HG03045 (cell line): ENCODE results near the gene C4orf50.
"Not testable (repeated sequence)": the region's sequence is repeated elsewhere in the genome, so short reads cannot be mapped to it uniquely, and the experiment has no call there.

Source experiments
- ATAC-seq: cut with Tn5 transposase; IDR thresholded peaks from one replicate; pipeline ENCODE4 v1.9.1; 2021; ENCODE audit warnings: mild to moderate bottlenecking, moderate library complexity; ENCODE audit not compliant: unreplicated experiment

C4orf50 gene

DNA sequence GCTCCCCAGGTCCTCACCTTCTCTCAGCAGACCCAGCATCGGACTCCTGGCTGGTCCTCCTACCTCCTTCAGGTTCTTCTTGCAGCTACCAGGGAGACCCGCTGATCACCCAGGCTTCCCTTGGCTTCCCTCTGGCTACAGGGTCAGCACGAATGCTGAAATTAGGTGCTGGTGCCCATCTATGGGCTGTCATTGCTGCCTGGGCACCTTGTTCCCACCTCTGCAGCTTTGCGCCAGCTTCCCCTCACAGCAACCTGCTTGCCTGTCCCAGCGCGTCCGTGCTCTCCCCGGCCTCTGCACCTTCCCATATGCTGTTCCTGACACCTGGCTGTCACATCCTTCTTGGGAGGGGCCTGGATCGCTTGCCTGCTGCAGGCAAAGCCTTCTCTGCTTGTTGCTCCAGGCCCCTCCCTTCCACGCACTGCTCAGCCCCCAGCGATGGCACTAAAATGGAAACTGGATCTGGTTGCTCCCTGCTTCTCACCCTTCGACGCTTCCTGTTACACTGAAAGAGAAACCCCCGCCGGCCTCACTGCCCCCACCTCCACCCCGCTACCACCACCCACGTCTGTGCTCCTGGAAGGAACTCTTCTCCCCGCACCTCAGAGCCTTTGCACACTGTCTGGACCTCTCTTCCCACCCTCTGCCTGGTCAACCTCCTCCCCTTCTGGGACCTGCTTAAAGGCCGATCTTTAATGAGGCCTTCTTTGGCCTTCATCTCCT is 22.2 kb downstream of the C4orf50 start:
- no peak for ATAC-seq

DNA sequence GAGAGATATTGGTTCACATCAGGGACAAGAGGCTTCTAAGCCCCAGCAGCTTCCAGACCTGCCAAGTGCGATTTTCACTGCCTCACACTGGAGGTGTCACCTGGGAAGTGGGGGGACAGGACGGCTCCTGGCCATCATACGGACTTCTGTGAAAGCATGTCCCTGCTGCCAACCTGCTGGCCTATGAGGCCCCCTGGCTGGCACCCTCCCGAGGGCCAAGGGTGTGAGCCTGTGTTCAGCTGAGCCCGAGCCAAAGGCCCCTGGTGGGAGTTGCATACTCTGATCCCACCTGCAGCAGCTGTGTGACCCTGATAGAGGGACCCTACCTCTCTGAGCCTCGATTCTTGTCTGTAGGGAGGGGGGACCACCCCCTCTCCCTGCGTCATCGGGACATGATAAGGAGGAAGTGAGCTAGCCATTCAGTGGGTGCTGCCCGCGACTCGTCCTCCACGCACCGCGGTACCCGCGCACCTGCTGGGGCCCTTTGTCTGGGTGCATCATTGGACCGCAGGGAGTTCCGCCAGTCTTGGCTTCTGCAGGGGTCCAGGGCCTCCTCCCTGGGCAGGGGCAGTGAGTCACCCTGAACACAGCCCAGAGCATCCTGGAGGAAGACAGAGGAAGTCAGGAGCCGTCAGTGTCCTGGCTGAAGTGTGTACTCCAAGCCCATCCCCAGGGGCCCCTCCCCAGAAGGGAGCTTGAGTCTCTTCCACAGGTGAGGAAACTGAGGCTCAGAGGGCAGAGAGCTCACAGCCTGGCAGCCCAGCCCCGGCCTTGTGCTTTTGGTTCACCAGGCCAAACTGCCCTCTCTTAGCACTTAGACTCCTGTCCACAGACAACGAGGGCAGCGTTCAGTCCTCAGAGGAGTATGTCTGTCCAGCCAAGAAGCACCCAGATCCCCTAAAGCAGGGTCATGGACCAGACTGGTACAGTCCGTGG is 24.1 kb downstream of the C4orf50 start:
- no peak for ATAC-seq

DNA sequence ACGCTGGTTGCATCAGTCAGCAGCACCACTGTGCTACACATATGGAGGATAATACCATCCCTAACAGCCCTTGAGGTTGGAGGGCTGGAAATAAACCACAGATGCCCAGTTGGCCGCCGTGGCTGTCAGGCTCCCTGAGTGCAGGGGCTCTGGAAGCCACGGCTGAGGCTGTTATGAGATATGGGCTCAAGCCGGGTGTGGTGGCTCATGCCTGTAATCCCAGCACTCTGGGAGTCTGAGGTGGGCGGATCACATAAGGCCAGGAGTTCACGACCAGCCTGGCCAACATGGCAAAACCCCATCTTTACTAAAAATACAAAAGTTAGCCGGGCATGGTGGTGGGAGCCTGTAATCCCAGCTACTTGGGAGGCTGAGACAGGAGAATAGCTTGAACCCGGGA is 24.9 kb downstream of the C4orf50 start:
- not testable (repeated sequence) for ATAC-seq

DNA sequence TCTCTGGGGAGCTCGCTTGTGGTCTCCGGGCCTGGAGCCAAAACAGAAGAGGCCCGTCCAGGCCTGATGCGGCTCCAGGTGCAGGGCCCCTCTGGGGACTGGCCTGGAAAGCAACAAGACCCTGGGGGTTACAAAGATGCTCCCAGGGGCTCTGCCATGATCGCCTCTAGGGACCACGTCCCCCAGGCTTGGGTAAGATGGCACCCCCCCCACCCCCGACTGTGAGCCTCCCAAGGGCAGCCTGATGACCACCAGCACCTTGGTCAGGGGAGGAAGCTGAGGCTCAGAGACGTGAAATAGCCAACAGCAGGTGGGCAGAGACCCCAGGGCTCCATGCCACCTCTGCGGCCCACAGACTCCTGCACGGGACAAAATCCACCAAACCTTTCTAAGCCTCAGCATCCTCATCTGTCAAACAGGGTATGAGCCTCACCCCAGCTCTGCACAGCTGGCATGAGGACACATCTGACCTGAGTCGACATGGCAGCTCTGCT is 25.4 kb downstream of the C4orf50 start:
- ATAC-seq = no peak

DNA sequence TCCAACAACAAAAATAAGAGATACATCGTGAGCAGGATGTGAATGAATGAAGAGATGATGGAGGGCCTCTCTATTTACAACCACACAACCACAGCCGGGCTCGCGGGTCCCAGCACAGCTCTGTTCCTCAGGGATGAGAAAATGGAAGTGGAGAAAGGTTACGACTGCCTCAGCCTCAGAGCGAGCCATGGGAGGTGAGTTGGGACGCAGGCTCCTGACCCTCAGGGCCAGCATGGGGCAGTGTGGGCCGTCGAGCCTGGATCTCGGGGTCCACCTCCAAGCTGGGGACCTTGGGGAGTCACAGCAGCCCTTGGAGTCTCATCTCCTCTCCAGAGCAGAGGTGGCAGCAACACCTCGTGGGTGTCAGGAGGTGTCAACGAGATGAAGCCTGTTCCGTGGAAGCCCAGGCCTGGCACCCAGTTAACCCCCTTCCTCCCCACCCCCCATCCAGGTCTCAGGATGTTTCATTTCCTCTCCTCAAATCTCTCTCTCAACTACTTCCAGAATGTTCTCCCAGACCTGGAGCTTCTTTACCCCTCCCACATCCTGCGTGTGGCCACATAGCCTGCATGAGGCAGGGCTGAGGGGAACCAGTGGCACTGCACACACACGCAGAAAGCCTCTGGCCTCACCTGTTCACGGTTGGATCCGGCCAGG is 25.9 kb downstream of the C4orf50 start:
- no peak for ATAC-seq

DNA sequence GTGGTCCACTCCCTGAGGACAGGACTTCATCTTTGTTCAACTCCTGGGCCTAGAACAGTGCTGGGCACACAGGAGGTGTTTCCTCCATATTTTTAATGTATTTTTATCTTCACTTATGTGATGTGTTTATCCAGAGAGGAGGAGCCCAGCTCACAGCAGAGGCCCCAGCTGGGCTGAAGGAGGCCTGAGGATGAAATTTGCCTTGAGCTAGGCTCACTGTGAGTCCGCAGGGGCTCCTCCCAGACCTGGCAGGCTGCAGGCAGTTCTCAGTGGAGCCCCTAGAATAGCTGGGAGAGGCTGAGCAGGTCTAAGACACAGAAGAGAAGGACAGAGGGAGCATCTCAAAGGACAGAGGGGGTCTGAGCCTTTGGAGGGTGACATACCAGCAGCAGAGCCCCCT is 26.8 kb downstream of the C4orf50 start:
- no peak for ATAC-seq

DNA sequence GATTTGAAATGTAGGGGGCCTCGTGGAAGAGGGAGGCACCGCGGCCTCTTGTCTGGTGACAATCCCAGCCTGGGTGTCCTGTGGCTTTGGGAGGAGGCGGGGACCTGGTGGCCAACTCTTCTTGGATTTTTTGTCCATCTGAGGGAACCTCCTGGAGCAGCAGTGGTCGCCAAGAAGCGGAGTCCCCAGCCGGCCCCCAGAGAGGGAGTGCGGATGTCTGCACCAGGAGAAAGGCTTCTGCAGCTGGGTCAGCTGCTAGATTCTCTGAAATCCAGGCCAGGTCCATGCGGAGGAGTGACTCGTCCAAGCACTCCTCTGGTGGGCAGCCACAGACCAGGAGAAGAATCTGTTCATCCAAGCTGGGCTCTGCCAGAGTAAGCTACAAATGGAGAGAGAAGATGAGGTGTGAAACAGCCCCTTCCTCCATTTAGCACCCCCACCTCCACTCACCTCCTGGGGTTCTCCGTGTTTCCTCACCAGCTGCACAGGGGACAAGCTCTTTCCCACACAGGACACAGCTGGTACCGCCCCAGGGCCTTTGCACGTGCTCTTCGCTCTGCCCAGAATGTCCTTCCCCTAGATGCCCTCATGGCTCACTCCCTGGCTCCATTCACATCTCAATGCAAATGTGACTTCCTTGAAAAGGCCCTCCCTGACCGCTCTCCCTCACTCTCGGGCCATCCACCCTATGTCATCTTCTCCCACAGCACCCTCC is 27.6 kb downstream of the C4orf50 start:
- ATAC-seq = no peak

DNA sequence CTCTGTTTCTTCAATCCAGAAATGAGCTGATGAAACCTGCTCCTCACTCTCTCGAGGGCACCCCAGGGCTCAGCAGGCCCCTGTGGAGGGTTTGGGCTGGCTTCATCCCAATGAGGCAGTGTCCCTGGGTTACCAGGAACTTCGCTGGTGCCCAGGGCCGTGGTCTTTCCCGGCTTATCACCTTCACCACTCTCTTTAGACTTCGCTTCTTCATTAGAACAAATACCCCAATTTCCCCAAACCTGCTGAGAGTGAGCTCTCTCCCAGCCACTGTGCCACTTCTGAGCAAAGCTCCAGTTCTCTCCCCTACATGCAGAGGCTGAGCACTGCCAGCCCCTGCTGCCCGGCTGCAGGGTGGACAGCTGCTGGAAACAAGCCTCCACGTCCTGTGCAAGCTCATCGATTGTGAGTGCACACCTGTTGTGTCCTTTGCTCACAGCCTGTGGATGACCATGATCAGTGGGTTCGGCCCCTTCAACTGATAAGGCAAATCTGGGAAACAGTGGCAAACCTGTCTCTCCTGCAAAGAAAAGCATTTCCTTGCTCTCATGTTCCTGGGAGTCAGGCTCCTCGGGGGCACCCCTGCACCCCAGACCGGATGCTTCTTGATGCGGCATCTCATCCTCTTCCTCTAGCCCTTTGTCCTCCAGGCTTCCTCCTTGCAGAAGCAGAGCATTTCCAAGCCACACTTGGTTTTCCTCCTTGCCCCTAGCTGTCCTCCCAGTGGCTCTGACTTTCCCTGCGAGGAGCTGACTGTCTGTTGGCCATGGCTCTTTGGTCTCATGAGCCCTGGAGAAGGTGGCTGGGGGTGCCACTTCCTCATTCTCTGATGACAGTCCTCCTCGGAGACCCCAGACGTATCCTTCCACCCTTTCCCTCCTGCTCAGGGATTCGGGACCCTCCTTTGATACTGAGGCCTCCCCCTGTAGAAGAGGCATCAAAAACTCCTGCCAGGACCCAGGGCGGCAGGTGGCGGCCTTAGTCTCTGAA is 28.7 kb downstream of the C4orf50 start:
- no peak for ATAC-seq

DNA sequence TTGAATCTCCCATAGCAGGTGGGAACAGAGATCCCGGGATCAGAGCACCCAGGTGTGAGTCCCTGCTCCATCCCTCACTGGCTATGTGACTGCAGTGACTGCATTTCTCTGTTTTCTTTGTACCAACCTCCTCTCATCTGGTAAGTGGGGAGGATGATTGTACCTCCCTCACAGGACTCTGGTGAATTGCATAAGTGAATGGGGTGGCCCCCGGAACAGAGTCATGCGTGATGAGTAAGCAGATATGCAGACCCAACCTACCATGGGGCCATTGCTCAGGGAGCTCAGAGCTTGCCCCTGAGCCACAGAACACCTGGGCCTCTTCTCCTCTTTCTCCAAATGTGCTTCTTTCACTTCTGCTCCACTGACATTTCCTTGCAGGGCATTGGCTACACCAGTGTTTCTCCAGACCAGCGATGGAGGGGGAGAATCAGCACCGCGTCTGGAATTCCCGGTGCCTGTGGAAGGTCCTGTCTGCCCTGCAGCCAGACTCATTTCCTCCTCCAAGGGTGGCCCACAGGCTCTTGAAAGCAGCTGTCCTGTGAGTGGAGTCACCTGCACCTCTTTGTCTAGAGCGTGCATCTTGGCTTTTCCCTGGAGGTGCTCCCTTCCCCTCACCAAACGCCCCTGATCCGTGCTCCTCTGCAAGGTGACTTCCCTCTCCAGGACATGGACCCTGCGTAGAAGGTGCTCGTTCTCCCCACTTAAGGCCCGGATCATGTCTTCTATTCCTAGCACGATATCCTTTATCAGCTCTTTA is 30.0 kb downstream of the C4orf50 start:
- no peak for ATAC-seq

DNA sequence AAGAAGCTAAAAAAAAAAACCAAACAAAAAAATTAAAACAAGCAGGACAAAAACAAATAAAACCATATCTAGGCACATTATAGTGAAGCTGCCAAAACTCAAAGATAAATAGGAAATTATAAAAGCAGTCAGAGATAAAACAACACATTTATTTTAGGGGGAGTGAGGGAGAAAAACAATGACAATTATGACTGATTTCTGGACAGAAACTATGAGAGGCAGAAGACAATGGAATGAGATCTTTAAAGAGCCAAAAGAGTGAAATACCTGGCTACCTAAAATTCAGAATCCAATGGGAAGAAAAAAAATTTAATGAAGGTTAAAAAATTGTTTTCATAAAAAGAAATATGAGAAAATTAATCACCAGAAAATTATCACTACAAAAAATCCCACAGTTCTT is 33.4 kb downstream of the C4orf50 start:
- ATAC-seq = no peak

DNA sequence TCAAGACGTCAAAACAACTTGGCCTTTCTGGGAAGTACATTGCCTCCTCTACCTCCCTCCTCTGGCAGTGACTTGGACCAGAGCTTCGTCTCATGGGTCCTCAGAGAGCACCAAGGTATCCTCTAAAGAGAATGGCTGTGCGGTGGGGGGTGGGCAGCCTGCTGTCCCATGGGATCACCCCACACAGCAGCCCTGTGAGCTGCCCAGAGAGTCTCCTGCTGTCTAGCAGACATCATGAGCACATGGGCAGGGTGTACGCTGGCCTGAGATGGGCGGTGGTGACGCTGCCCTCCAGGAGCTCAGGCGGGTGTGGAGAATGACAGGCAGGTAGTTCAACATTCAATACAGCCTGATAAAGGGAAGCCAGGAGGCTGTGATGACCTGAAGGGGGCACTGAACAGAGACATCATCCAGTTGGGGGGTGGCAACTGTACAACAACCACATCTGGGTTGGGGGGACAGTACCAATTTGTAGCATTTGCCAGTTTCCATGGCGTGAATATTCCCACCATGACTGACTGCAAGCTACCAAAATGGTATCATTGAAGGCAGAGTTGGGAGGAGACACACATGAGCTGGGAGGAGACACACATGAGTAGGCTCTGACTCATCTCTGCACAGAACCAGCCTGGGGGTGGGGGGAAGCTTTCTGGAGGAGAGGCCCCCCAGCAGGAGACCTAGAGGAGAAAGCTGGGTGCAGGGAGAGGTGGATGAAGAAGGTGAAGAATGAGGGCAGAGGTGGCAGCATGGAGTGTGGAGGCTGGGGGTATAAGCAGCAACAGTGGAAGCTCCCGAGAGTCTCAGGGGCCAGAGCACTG is 35.9 kb downstream of the C4orf50 start:
- no peak for ATAC-seq

DNA sequence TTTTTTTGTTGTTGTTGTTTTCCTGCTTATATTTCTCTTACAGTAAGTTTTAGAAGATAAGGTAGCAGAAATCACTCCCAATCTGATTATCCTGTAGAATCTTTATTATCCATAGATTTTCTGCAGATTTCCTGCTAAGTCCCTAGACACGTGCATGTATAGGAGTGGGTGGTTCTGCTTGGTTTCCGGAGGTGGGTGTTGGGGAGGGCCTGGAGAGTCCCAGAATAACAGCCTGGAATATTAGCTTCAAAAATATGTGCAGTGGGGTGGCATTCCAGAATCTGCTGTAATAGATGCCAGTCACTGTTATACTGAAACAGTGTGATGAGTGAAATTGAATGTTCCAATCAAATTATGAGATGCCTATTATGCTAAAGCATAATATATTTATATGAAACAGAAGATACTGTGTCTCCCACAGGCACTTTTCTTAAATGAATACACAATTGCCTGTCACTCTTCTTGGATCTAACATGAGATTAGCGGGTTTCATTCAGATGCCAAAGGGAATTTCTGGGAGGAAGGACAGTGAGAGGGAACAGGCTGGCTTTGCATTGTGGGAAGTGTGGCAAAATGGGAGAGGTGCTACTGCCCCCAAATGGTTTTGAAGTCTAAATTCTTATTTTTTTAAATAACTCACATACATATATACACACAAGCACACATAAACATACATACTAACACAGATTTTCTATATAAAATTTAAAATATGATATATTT is 37.6 kb downstream of the C4orf50 start:
- no peak for ATAC-seq

DNA sequence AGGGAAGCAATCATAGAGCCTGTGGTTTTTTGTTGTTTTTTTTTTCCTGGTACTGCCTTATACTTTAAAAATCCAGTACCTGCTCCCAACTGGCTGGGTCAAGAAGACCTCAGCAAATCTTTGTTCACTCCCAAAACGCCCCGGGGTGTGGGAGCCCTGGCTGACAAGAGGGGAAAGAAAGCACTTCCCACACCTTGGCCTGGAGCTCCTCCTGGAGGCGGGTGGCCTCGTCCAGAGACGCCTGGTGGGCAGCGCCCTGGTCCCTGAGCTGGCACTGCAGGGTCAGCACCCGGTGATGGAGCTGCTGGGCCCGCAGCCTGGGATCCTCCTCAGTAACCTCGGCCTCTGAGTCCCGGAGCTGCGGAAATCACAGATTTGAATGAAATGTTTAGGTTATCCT is 38.2 kb downstream of the C4orf50 start:
- no peak for ATAC-seq

DNA sequence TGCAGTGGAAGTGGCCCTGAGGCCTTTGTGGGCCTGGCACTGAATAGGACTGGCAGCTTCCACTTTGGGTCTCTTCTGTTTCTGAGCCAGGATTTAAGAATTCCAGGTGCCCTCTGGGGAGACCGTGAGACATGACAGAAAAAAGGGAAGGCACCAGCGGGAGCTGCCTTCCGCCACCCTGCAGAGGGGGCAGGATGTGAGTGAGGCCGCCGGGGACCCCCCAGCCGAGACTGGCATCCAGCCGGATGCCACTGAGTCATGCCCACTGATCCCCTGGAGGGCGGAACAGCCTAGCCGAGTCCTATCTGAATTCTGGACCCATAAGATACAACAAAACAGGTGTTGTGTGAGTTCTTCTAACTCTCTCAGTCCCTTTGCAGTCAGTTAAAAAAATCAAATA is 41.3 kb downstream of the C4orf50 start:
- ATAC-seq = no peak

DNA sequence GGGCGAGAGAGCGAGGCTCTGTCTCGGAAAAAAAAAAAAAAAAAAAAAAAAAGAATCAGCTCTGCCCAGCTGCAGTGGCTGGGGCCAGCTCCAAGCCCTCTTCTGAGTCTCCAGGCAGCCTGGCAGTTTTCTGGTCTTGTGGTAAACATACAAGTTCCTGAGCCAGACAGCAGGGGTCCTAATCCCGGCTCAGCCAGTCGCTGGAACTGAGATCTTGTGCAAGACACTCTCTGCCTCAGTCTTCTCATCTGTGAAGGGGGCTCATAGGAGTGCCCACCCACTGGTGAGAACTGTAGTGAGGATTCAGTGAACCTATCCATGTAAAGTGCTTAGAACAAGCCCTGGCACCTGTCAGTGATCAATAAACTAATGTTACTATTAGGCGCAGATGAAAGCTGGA is 41.8 kb downstream of the C4orf50 start:
- ATAC-seq = no peak

DNA sequence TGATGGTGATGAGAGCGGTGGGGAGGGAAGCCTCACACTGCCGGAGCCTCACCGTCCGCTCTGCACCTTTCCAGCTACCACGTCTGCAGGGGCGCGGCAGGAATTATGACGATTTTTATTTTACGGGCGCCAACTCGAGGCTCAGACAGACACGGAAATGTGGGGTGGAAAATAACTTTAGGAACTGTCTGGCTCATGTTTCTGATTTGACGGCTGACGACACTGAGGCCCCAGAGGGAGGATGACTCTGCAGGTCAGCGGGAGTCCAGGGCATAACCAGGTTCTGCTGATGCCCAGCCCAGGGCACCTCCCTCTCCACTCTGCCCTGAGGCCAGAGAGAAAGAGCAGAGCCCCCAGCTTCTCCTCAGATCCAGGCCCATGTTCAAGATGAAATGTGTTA is 43.9 kb downstream of the C4orf50 start:
- ATAC-seq = no peak

DNA sequence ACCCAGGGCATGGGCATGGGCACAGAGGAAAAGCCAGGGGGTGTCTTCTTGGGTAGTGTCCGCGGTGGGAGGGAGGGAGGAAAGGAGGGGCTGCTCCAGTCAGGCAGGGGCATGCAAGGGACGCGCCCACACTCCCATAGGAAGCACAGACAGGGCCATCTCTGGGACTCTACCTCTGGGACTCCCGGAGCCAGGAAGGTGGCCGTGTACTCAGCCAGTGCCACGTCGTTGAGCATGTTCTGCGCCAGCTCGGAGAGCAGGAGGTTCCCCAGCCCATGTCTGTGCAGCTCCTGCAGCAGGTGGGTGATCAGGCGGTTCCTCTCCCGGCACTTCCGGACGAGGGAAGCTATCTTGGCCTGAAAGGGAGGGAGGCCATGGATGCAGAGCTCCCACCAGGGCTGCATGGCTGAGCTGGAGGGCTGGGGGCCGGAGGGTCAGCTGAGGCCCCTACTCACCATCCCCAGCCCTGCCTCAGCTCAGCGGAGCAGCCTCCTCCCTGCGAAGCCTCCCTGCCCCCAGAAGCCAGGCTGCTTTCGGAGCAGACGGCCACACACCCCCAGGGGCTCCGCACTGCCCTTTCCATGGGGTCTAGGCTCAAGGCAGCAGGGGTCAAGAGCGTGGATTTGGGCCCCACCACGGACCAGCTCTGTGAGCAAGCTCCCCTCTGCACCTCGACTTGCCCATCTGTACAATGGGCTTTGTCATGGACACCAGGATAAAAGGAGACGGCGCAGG is 44.6 kb downstream of the C4orf50 start:
- ATAC-seq = no peak
